Keratinocyte (primary cell): ENCODE measurements around the gene DNAJB13. TPM values are rescaled to one million over a fixed set of nuclear protein-coding genes. Genes with fewer than 3 reads are reported as not detected.

Source experiments
- DNase-seq: peaks from one replicate; pipeline ENCODE4 v3.0.0-alpha.2; 2011; ENCODE audit warnings: low read depth, missing footprints, low spot score
- FAIRE-seq: peaks from 2 replicates; lab custom pipeline; 2011; peaks lifted over from hg19 to GRCh38; lab: Jason Lieb, UNC
- H2AFZ ChIP-seq: 2 replicates; pipeline ENCODE4 v1.6.0; 2012; ENCODE audit warnings: low read length, control low read depth, inconsistent platforms; ENCODE audit not compliant: control insufficient read depth
- H3K27ac ChIP-seq: 2 replicates; pipeline ENCODE4 v1.5.1; 2011; ENCODE audit warnings: low read length; ENCODE audit not compliant: control insufficient read depth, insufficient read depth
- H3K27me3 ChIP-seq: 3 replicates; pipeline ENCODE4 v1.6.0; 2011; ENCODE audit warnings: low read length; ENCODE audit not compliant: control insufficient read depth, insufficient read depth; ENCODE audit errors: extremely low read depth
- H3K36me3 ChIP-seq, 2 experiments: 2 replicates in 1 of 2; 3 replicates in 1 of 2; pipeline ENCODE4 v1.5.1; 2011; ENCODE audit warnings: low read length in 2 of 2, mild to moderate bottlenecking in 1 of 2; ENCODE audit not compliant: control insufficient read depth in 2 of 2, insufficient read depth in 2 of 2; ENCODE audit errors: extremely low read depth in 1 of 2
- H3K4me1 ChIP-seq: 3 replicates; pipeline ENCODE4 v1.5.1; 2011; ENCODE audit warnings: low read length; ENCODE audit not compliant: control insufficient read depth, insufficient read depth; ENCODE audit errors: extremely low read depth
- H3K4me2 ChIP-seq: 3 replicates; pipeline ENCODE4 v1.6.0; 2011; ENCODE audit warnings: low read depth, low read length; ENCODE audit not compliant: control insufficient read depth, insufficient read depth; ENCODE audit errors: extremely low read depth
- H3K4me3 ChIP-seq, 3 experiments: fragments of 200-600 bp in 1 of 3; sonication (generic) in 1 of 3; 2 replicates in 2 of 3; 3 replicates in 1 of 3; pipeline ENCODE4 v1.5.1; 2011 to 2016; ENCODE audit warnings: low read length in 3 of 3, mild to moderate bottlenecking in 3 of 3, control low read depth in 2 of 3, inconsistent platforms in 1 of 3, low read depth in 1 of 3, mixed read lengths in 1 of 3, mixed run types in 1 of 3, moderate library complexity in 1 of 3; ENCODE audit not compliant: control insufficient read depth in 2 of 3, insufficient read depth in 2 of 3; ENCODE audit errors: extremely low read depth in 1 of 3
- H3K79me2 ChIP-seq: 2 replicates; pipeline ENCODE4 v1.6.0; 2012; ENCODE audit warnings: low read length; ENCODE audit not compliant: control insufficient read depth, insufficient read depth
- H3K9ac ChIP-seq: 3 replicates; pipeline ENCODE4 v1.6.0; 2011; ENCODE audit warnings: low read length; ENCODE audit not compliant: control insufficient read depth, insufficient read depth; ENCODE audit errors: extremely low read depth
- H3K9me1 ChIP-seq: 3 replicates; pipeline ENCODE4 v1.6.0; 2011; ENCODE audit warnings: low read length; ENCODE audit not compliant: control insufficient read depth, insufficient read depth; ENCODE audit errors: extremely low read depth
- H3K9me3 ChIP-seq: 2 replicates; pipeline ENCODE4 v1.5.1; 2012; ENCODE audit warnings: low read depth, low read length; ENCODE audit not compliant: control insufficient read depth
- H4K20me1 ChIP-seq: 3 replicates; pipeline ENCODE4 v1.6.0; 2011; ENCODE audit warnings: low read length; ENCODE audit not compliant: control insufficient read depth, insufficient read depth; ENCODE audit errors: extremely low read depth
- CTCF ChIP-seq, 3 experiments: IDR thresholded peaks in 1 of 3; conservative IDR thresholded peaks in 1 of 3; optimal IDR thresholded peaks in 1 of 3; 2 replicates in 2 of 3; 3 replicates in 1 of 3; pipeline versions ENCODE3 to v1.5.1; 2011; ENCODE audit warnings: low read length in 3 of 3, mild to moderate bottlenecking in 3 of 3, moderate library complexity in 2 of 3, control low read depth in 1 of 3, inconsistent platforms in 1 of 3; ENCODE audit not compliant: insufficient read depth in 2 of 3; ENCODE audit errors: extremely low read depth in 1 of 3
- EZH2 ChIP-seq: IDR thresholded peaks from one replicate; pipeline ENCODE4 v1.6.1; 2012; ENCODE audit warnings: inconsistent platforms, mild to moderate bottlenecking, low read length, moderate library complexity
- dilution Hi-C: fragments of 300-500 bp; cut with MboI; formaldehyde crosslinking; loops from one replicate; pipeline ENCODE4 v1.7.0; 2020; ENCODE audit warnings: low sequenced_read_pairs; ENCODE audit not compliant: extremely low pct_ligation_motif_present
- polyA plus RNA-seq, 5 experiments: library from polyadenylated mRNA; depleted of rRNA in 3 of 5; stranded (reverse) in 3 of 5; stranded (forward) in 1 of 5; unstranded in 1 of 5; fragments of >200 nt; gene quantifications; 1 replicate in 1 of 5; 2 replicates in 3 of 5; 3 replicates in 1 of 5; pipeline versions ENCODE4 v1.2.1 to v1.2.3, GENCODE V29; 2011 to 2012; ENCODE audit warnings: missing spikeins in 2 of 5, low read depth in 1 of 5, low replicate concordance in 1 of 5

DNAJB13 gene
- polyA plus RNA-seq, 1 donor (not counting 4 experiments of a cell fraction or from before 2014, with no cell fraction given): 0.09 TPM

GRCh38 chr11:74004759-74005615, 54.2 kb downstream of the DNAJB13 start:
- no peaks in the 10 kb centered on the region for H3K4me1 ChIP-seq
- no peak overlapping the region for H2AFZ ChIP-seq
- H3K27me3 ChIP-seq: no peaks in the 10 kb centered on the region
- no peak for FAIRE-seq
- H3K9me3 ChIP-seq: no peaks in the 10 kb centered on the region
- no peak for DNase-seq
- no peaks in the 10 kb centered on the region for H3K79me2 ChIP-seq
- dilution Hi-C loops: no loop called here
- peaks cover 0 to 4% of the 10 kb centered on the region in 2 experiments for H3K36me3 ChIP-seq
- H3K9me1 ChIP-seq: no peaks in the 10 kb centered on the region
- H3K27ac ChIP-seq: no peak overlapping the region
- TF ChIP-seq CTCF (optimal IDR thresholded peaks at IDR 0.05 in 1 of 3, IDR thresholded peaks at IDR 0.05 in 1 of 3, conservative IDR thresholded peaks at IDR 0.05 in 1 of 3; ENCODE audit: extremely low read depth in 1 of 3, insufficient read depth in 2 of 3, low read length in 3 of 3) (no peak), EZH2 (no peak)
- no peak overlapping the region for H3K4me2 ChIP-seq
- H3K4me3 ChIP-seq: no peak overlapping the region
- H4K20me1 ChIP-seq: no peaks in the 10 kb centered on the region
- no peak overlapping the region for H3K9ac ChIP-seq

- TF ChIP-seq EZH2: no peak
- no peak for TF ChIP-seq CTCF (optimal IDR thresholded peaks at IDR 0.05 in 1 of 3, IDR thresholded peaks at IDR 0.05 in 1 of 3, conservative IDR thresholded peaks at IDR 0.05 in 1 of 3; ENCODE audit: extremely low read depth in 1 of 3, insufficient read depth in 2 of 3, low read length in 3 of 3)
- Histone ChIP-seq H3K9me3 (no peaks in the 10 kb centered on the region), H3K79me2 (no peaks in the 10 kb centered on the region), H3K9ac (no peak overlapping the region), H3K4me2 (no peak overlapping the region), H3K27me3 (no peaks in the 10 kb centered on the region), H3K27ac (no peak overlapping the region), H4K20me1 (no peaks in the 10 kb centered on the region), H3K4me3 (no peak overlapping the region), H3K9me1 (no peaks in the 10 kb centered on the region), H2AFZ (no peak overlapping the region), H3K4me1 (no peaks in the 10 kb centered on the region), H3K36me3 (peaks cover 0 to 4% of the 10 kb centered on the region in 2 experiments)
- DNase-seq (no peak), FAIRE-seq (no peak)
- dilution Hi-C loops: no loop called here
Observed at GRCh38 chr11:74005721-74006517, 55.1 kb downstream of the DNAJB13 start.
